ENCODE results near the gene ENG.

ENG gene

DNA sequence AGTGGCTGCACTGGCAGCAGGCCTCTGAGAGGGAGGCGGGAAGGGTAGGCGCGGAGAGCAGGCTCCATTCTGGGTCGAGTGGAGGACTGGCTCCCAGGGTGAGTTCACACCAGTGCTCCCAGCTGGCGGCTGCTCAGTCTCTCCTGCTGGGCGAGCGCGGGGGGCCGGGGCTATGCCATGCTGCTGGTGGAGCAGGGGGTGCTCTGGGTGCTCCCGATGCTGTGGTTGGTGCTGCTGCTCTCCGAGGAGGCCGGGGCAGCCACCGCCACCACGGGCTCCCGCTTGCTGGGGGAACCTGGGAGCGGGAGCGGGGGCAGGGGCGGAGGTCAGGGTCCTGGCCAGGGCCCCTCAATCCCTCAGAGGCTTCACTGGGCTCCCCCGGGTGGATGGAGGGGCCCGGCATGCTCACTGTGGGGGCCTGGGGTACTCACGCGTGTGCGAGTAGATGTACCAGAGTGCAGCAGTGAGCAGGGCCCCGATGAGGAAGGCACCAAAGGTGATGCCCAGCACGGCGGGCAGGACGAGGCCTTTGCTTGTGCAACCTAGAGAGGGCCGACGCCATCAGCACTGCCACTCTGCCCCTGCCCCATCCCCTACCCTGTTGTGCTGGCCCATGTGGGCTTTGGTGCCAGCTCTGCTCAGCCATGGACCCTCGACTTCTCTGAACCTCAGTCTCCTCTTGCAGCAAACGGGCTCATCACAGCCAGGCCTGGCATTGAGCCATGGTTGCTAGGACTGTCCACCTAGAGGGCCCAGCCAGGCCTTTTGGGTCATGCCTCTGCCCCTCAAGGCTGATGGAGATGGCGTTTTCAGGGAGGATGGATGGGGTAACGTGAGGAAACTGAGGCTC, 38.7 kb downstream of the ENG start:
- H3K27ac ChIP-seq (ENCODE audit: poor library complexity, severe bottlenecking), result no peak overlapping the region
- H3K9me3 ChIP-seq (ENCODE audit: severe bottlenecking), result no peaks in the 10 kb centered on the region
- peak; percentile 63 for DNase-seq (ENCODE audit: low spot score)
- H3K27me3 ChIP-seq (ENCODE audit: insufficient read depth, poor library complexity, severe bottlenecking), result no peaks in the 10 kb centered on the region
- no peak for ATAC-seq (ENCODE audit: low read depth)
- TF ChIP-seq, protein P1, sequence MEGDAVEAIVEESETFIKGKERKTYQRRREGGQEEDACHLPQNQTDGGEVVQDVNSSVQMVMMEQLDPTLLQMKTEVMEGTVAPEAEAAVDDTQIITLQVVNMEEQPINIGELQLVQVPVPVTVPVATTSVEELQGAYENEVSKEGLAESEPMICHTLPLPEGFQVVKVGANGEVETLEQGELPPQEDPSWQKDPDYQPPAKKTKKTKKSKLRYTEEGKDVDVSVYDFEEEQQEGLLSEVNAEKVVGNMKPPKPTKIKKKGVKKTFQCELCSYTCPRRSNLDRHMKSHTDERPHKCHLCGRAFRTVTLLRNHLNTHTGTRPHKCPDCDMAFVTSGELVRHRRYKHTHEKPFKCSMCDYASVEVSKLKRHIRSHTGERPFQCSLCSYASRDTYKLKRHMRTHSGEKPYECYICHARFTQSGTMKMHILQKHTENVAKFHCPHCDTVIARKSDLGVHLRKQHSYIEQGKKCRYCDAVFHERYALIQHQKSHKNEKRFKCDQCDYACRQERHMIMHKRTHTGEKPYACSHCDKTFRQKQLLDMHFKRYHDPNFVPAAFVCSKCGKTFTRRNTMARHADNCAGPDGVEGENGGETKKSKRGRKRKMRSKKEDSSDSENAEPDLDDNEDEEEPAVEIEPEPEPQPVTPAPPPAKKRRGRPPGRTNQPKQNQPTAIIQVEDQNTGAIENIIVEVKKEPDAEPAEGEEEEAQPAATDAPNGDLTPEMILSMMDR (IDR thresholded peaks at IDR 0.05; ENCODE audit: poor library complexity, severe bottlenecking), result no peak
- peaks cover 46% of the 10 kb centered on the region for H3K36me3 ChIP-seq (ENCODE audit: low read depth)
- H3K4me3 ChIP-seq (ENCODE audit: severe bottlenecking), result no peak overlapping the region
- no peaks in the 10 kb centered on the region for H3K4me1 ChIP-seq (ENCODE audit: insufficient read depth, poor library complexity, severe bottlenecking)

DNA sequence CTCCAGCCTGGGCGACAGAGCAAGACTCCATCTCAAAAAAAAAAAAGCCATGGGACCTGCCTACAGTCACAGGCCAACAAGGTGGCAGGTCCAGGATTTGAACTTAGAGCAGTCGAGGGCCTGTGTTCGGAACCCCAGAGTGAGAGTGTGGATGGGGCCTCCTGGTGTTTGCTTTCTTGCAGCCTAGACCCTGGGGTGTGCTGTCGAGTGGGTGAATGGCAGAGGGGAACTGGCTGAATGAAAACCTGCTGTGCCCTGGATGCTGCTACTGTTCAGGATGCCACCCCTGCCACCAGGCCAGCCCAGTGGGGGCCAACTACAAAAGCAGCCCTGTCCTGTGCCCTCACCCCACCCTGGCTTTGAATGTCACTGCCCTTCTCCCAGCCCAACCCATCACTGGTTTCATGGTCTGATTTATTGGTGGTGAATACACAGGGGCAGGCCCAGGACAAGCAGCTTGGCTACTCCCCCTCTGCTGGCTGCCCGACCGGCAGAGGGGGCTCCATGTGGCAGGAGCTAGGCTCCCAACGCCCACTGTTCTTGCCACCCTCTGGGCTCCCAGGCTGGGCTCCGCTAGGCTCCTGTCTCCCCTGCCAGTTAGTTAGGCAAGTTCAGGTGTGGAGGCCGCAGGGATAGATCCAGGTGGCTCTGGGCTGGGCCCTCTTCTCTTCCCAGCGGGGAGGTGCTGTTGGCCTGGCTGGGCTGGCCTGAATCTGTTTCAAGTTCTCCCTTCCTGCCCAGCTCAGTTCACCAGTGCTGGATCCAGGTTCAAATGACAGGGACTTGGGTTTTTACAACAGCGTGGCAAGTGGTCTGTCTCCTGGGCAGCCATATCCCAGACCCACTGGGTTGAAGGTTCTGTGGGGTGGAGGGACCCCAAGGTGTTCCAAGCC, 39.6 kb downstream of the ENG start:
- no peak for DNase-seq (ENCODE audit: low spot score)
- Histone ChIP-seq H3K27ac (ENCODE audit: poor library complexity, severe bottlenecking) (no peak overlapping the region), H3K27me3 (ENCODE audit: insufficient read depth, poor library complexity, severe bottlenecking) (no peaks in the 10 kb centered on the region), H3K36me3 (ENCODE audit: low read depth) (peaks cover 55% of the 10 kb centered on the region), H3K9me3 (ENCODE audit: severe bottlenecking) (no peaks in the 10 kb centered on the region), H3K4me1 (ENCODE audit: insufficient read depth, poor library complexity, severe bottlenecking) (peaks cover 3% of the 10 kb centered on the region), H3K4me3 (ENCODE audit: severe bottlenecking) (no peak overlapping the region)
- no peak for ATAC-seq (ENCODE audit: low read depth)
- TF ChIP-seq, protein P1 (IDR thresholded peaks at IDR 0.05; ENCODE audit: poor library complexity, severe bottlenecking), result no peak

DNA sequence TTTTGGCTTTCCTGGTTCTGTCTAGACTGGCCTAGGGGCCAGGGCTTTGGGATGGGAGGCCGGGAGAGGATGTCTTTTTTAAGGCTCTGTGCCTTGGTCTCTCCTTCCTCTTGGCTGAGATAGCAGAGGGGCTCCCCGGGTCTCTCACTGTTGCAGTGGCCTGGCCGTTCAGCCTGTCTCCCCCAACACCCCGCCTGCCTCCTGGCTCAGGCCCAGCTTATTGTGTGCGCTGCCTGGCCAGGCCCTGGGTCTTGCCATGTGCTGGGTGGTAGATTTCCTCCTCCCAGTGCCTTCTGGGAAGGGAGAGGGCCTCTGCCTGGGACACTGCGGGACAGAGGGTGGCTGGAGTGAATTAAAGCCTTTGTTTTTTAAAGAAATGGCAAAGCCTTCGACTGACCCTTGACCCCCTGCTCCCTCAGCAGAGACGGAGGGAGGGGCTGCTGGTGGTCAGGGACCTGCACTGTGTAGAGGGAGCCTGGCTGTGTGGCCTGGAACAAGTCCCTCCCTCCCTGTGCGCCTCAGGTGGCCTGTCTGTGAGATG, 40.7 kb downstream of the ENG start:
- Histone ChIP-seq H3K4me3 (ENCODE audit: severe bottlenecking) (no peak overlapping the region), H3K36me3 (ENCODE audit: low read depth) (peaks cover 57% of the 10 kb centered on the region), H3K9me3 (ENCODE audit: severe bottlenecking) (no peaks in the 10 kb centered on the region), H3K27me3 (ENCODE audit: insufficient read depth, poor library complexity, severe bottlenecking) (no peaks in the 10 kb centered on the region), H3K4me1 (ENCODE audit: insufficient read depth, poor library complexity, severe bottlenecking) (peaks cover 3% of the 10 kb centered on the region), H3K27ac (ENCODE audit: poor library complexity, severe bottlenecking) (no peak overlapping the region)
- ATAC-seq (ENCODE audit: low read depth), result no peak
- peak; percentile 59 for DNase-seq (ENCODE audit: low spot score)
- TF ChIP-seq, protein P1 (IDR thresholded peaks at IDR 0.05; ENCODE audit: poor library complexity, severe bottlenecking), result no peak

DNA sequence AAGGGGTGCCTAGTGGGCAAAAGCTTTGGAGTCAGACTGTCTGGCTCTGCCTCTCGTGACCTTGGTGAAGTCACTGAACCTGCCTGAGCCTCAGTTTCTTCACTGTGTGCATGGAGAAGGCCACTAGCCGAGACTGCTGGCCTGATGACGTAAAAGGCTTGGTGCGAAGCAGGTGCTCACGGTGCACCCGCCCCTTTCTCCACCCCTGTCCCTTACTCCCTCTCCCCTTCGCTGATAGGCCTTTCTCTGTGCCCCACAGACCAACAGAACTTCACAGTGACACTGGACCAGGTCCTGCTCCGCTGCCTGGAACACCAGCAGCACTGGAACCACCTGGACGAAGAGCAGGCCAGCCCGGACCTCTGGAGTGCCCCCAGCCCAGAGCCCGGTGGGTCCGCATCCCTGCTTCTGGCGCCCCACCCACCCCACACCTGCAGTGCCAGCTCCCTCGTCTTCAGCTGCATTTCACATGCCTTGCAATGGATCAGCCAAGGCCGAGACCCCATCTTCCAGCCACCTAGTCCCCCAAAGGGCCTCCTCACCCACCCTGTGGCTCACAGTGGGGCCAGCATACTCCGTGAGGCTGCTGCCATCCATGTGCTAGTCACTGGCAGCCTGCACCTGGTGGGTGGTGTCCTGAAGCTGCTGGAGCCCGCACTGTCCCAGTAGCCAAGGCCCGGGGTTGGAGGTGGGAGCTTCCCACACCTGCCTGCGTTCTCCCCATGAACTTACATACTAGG, 41.4 kb downstream of the ENG start:
- ATAC-seq (ENCODE audit: low read depth) (no peak), DNase-seq (ENCODE audit: low spot score) (peak; percentile 66)
- H3K36me3 ChIP-seq (ENCODE audit: low read depth), result peaks cover 61% of the 10 kb centered on the region
- no peak overlapping the region for H3K4me3 ChIP-seq (ENCODE audit: severe bottlenecking)
- TF ChIP-seq, protein P1 (IDR thresholded peaks at IDR 0.05; ENCODE audit: poor library complexity, severe bottlenecking), result no peak
- H3K27me3 ChIP-seq (ENCODE audit: insufficient read depth, poor library complexity, severe bottlenecking), result no peaks in the 10 kb centered on the region
- peaks cover 3% of the 10 kb centered on the region for H3K4me1 ChIP-seq (ENCODE audit: insufficient read depth, poor library complexity, severe bottlenecking)
- no peak overlapping the region for H3K27ac ChIP-seq (ENCODE audit: poor library complexity, severe bottlenecking)
- no peaks in the 10 kb centered on the region for H3K9me3 ChIP-seq (ENCODE audit: severe bottlenecking)
